Cardiac fibroblast (primary cell): ENCODE results near the gene SLC44A3.

Source experiments
- DNase-seq, 2 donors: peaks; one replicate each; pipeline versions ENCODE4 v3.0.0 to v3.0.0-alpha.2; 2010; ENCODE audit warnings: low read depth in 2 of 2
- H3K4me3 ChIP-seq, 2 donors: replicated peaks in 1 of 2; 1 replicate in 1 of 2; 2 replicates in 1 of 2; pipeline ENCODE4 v1.5.1; 2011; ENCODE audit warnings: low read depth in 2 of 2, low read length in 2 of 2, mild to moderate bottlenecking in 2 of 2, moderate library complexity in 1 of 2
- CTCF ChIP-seq: IDR thresholded peaks from one replicate; pipeline ENCODE4 v1.5.1; 2011; ENCODE audit warnings: low read depth, mild to moderate bottlenecking, low read length, inconsistent platforms

SLC44A3 gene

GRCh38 chr1:94903280-94904009 is 83.3 kb downstream of the SLC44A3 start:
- TF ChIP-seq CTCF = no peak
- DNase-seq = peak in 1 of 2 donors; percentile 25
- no peak overlapping the region for H3K4me3 ChIP-seq

GRCh38 chr1:94905207-94905606 is 85.0 kb downstream of the SLC44A3 start:
- TF ChIP-seq CTCF = no peak
- no peak for DNase-seq
- H3K4me3 ChIP-seq = no peak overlapping the region

GRCh38 chr1:94906382-94906781 is 86.2 kb downstream of the SLC44A3 start:
- H3K4me3 ChIP-seq = no peak overlapping the region
- DNase-seq = no peak

GRCh38 chr1:94907136-94907535 is 87.0 kb downstream of the SLC44A3 start:
- no peak for DNase-seq
- TF ChIP-seq CTCF = no peak
- no peak overlapping the region for H3K4me3 ChIP-seq

More at GRCh38 chr1:94906382-94906781, 86.2 kb downstream of the SLC44A3 start:
- no peak for TF ChIP-seq CTCF

- H3K4me3 ChIP-seq = no peak overlapping the region
- TF ChIP-seq CTCF = no peak
- DNase-seq = no peak
These were observed 88.0 kb downstream of the SLC44A3 start for GRCh38 chr1:94908190-94908589.

- no peak for TF ChIP-seq CTCF
These were observed 88.8 kb downstream of the SLC44A3 start for GRCh38 chr1:94908965-94909364.

GRCh38 chr1:94909486-94909885 is 89.3 kb downstream of the SLC44A3 start:
- H3K4me3 ChIP-seq = no peak overlapping the region
- DNase-seq = no peak
- no peak for TF ChIP-seq CTCF

More at GRCh38 chr1:94908965-94909364, 88.8 kb downstream of the SLC44A3 start:
- no peak overlapping the region for H3K4me3 ChIP-seq
- no peak for DNase-seq
